ENCODE data around the gene FPGS.
"Not testable (repeated sequence)": the region's sequence is repeated elsewhere in the genome, so short reads cannot be mapped to it uniquely, and the experiment has no call there.

The FPGS gene, protein sequence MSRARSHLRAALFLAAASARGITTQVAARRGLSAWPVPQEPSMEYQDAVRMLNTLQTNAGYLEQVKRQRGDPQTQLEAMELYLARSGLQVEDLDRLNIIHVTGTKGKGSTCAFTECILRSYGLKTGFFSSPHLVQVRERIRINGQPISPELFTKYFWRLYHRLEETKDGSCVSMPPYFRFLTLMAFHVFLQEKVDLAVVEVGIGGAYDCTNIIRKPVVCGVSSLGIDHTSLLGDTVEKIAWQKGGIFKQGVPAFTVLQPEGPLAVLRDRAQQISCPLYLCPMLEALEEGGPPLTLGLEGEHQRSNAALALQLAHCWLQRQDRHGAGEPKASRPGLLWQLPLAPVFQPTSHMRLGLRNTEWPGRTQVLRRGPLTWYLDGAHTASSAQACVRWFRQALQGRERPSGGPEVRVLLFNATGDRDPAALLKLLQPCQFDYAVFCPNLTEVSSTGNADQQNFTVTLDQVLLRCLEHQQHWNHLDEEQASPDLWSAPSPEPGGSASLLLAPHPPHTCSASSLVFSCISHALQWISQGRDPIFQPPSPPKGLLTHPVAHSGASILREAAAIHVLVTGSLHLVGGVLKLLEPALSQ

DNA sequence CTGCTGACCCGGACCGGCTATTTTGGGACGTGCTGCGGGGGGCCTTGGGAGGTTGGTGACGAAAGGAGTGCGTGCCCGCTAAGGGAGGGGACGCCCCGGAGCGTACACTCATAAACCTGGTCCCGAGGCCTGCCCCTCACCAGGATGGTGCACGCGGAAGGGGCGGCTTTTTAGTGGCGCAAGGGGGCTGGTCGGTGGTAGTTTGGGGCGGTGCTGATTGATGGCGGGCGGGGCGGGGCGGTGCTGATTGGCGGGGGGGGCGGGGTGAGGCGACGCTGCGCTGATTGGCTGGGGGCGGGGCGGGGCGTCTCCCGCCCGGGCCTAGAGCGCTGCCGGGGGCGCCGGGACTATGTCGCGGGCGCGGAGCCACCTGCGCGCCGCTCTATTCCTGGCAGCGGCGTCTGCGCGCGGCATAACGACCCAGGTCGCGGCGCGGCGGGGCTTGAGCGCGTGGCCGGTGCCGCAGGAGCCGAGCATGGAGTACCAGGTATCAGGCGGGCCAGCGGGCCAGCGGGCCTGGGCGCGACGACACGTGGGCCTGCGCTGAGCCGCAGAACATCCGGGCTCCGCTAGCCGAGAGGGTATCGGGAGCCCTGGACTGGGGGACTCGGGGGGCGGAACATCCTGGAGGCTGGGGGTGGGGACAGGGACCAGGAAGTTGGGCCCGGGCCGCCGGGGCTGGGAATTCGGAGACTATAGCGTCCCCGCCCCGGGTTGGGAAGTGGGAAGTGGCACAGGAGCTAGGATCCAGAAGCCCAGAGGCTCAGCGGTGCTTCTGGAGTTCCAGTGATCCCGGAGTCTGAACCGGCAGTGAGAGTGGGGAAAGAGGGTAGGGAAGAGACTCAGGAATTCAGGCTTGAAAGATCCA lies at the start of gene FPGS:
Gene FPGS (plus strand): TSS at position 307 of the 868 bp plus-strand sequence. CDS start 43 bp downstream, at position 350.
- peak; percentile 96 for DNase-seq

DNA sequence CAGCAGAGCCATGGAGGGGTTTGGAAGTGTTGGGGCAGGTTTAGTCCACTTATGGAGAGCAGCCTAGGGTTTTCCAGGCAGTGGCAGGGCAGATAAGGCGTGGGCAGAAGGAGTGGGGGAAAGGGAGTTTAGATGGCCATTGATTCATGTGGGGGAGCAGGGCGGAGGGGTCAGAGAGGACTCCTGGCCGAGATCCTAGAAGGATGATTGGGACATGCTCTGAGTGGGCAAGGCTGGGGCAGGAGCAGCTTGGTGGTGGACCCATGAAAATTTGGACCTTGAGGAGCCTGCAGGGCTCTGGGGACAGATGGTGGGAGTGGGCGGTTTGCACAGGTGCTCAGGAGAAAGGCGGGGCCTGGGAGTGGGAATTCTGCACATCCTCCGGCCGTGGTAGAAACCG lies 49.5 kb upstream of the FPGS start:
- DNase-seq = no peak

DNA sequence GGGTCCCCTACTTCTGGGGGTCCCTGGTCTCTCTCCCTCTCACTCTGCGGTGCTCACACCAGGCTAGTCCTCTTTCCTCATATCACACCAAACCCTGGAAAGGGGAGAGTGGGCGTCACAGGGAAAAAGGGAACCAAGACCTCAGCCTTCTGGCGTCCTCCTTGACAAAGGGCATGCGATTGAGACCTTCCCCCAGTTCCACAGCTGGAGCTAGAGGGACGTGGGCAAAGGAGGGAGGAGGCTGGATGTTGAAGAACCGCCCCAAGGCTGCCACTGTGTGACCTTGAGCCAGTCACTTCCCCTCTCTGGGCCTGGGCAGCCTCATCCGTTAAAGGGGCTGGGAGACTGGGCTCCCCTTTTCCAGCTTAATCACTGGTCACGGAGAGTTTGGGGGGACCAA lies 49.1 kb upstream of the FPGS start:
- no peak for DNase-seq

DNA sequence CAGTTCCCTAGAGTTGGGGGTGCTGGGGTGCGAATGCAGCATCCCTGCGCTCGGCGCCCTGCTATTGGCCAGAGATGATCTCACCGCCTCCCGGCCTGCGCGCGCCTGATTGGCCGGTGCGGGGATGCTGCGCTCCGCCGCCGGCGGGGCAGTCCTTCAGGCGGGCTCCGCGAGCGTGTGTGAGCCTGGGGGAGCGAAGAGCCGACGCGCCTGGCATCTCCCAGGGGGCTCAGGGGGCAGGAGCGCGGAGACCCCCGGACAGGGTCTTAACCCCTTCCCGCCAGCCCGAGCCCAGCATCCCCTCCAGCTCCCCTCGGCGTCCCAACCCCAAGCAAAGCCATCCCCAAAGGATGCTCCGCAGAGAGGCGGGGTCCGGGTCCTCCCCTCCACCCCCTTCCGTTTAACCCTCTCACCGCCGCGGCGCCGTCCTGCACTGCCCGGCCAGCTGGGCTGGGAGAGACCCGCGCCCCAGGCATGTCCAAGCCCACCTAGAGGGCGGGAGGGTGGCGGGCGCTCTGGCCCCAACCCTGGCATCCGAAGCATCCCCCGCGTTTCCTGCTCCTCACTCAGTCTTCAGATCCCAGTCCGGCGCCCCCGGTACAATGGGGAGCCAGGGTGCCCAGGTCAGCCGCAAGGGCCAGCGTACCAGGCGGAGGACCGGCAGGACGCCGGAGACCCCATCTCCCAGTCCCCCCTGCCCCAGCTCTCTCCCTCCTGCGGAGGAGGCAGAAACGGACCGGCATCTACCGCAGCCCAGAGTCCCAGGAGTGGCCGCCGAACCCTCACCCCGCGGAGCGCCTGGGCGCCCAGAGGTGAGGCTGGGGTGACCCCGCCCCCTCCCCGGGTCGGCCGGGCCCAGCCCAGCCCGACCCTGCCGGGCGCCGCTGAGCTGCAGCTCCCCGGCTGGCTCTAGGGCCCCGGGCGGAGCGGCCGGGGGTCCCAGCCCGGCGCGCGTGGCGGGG lies 48.3 kb upstream of the FPGS start:
- peak; percentile 74 for DNase-seq

DNA sequence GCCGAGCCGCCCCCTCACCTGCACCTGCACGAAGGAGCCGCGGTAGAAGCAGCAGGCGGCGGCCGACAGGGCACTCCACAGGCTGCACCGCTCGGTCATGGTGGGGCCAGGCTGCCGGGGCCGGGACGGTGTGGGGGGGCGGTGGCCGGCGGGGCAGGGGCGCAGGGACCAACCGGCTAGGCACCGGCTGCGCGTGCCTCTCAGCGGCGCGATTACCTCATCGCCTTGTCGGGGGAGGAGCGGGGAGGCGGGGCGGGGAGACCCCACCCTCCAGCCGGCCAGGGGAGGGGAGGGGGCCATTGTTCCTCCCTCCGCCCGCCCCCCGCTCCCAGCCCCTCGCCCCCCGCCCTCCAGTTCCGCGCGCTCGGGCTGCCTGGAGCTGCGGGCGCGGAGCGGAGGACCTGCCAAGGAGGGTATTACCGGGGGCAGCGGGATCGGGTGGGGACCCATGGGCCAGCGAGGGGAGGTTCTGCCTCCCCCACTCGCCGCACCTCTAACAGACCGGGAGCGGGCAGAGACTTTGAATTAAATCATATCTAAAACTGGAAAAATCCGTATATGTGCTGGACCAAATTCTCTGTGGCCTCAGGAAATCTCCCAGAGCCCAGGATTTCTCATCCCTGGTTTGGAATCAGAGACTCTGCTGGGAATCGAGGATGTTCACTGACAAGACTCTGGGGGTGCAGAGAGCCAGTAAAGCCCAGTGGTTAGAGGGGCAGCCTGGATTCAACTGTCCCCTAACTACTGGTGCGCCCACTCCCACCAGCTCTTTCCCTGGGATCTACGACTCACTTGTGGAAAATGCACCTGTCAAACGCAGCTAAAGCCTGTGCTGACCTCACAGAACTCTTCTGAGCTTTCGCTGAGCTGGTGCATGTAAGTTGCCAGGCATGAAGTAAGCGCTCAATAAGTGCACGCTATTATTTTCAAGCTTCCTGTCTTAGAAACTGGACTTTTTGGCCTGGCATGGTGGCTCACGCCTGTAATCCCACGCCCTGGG lies 47.3 kb upstream of the FPGS start:
- DNase-seq = peak; percentile 47

DNA sequence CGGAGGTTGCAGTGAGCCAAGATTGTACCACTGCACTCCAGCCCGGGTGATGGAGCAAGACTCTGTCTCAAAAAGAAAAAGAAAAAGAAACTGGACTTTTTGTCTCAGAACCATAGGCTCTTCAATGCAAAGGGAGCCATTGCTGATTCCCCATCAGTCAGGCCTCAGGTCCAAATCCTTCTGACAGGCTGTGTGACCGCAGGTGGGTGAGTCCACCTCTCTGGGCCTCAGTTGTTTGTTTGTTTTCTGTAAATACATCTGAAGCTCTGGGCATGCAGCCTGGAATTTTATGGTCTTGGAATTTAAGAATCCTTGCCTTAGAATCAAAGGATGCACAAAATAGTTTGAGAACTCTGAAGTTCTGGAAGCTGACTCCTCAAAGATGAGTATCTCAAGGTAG lies 46.4 kb upstream of the FPGS start:
- no peak for DNase-seq

DNA sequence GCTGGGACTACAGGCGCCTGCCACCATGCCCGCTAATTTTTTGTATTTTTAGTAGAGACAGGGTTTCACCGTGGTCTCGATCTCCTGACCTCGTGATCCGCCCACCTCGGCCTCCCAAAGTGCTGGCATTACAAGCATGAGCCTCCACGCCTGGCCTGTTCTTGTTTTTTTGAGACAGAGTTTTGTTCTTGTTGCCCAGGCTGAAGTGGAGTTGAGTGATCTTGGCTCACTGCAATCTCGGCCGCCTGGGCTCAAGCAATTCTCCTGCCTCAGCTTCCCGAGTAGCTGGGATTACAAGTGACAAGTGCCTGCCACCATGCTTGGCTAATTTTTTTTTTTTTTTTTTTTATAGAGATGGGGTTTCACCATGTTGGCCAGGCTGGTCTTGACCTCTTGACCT lies 45.9 kb upstream of the FPGS start:
- DNase-seq = not testable (repeated sequence)

DNA sequence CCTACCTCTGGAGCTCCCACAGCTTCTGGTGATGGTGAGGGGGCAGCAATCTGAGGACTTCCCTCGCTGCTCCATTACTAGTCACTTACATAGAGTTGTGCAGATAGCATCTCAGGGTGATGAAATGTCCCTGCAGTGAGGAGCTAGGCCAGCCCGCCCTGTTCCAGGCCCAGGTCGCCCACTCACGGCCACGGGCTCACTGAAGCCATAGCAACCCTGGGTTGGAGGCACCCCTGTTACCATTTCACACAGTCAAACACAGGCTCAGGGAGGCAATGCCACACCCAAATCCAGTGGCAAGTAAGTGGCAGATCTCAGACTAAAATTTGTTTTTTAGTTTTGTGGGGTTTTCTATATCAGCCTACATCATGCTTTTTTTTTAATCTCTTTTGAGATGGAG lies 43.8 kb upstream of the FPGS start:
- DNase-seq = no peak

DNA sequence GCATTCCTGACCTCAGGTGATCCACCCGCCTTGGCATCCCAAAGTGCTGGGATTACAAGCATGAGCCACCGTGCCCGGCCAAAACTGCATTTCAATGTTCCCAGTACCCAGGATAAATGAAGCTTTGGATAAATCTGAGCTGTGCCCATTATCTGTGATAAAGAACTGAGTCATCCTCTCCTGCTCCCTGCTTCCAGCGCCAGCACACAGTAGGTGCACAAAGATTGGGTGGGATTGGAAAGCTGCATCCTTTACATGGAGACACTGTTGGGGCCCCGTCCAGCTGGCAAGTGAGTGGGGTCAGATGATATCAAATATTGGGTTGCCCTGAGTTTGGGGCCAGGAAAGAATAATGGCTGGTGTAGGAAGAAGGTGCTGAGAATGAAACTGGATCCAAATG lies 41.6 kb upstream of the FPGS start:
- no peak for DNase-seq

DNA sequence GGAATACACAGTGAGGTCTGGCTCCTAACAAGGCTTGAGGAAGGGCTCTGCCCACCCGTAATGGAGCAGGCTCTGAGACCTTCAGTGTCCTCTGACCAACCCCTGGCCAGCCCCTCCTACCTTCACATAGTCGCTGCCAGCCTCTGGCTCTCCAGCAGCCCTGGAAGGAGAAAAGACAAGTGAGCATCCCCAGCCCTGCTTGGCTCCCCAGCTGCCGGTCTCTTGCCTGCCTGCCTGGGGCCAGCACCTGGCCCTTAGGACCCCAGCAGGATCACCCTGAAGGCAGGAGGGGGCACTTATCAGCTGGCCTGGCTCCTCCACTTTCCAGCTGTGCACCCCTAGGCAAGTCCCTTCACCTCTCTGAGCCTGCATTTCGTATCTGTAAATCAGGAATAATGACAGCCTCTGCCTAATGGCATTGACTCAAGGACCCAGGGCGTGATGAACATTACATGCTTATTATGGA lies 41.2 kb upstream of the FPGS start:
- DNase-seq = no peak

DNA sequence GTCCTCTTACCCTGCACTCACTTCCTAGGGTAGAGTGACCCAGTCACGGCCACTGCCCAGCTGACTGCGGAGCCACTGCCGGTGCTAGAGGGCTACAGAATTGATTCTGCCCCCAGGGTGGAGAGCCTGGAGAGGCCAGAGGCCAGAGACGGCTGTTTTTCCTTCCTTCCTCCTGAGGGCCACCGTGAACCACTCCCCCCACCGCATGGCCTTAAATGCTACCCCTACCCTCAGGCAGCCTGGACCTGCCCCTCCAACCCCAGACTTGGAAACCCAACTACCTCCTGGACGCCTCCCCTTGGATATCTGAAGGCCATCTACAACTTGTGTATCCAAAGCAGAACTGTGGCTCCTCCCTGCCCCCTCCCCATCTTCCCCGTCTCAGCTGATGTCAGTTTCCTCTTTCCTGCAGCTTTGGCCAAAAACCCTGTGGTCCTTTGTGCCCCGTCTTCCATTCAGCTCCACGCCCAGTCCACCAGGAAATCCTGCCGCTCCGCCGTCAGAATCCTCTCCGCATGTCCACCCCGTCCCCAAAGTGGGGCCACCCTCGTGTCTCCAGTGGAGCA lies 40.5 kb upstream of the FPGS start:
- DNase-seq = no peak

DNA sequence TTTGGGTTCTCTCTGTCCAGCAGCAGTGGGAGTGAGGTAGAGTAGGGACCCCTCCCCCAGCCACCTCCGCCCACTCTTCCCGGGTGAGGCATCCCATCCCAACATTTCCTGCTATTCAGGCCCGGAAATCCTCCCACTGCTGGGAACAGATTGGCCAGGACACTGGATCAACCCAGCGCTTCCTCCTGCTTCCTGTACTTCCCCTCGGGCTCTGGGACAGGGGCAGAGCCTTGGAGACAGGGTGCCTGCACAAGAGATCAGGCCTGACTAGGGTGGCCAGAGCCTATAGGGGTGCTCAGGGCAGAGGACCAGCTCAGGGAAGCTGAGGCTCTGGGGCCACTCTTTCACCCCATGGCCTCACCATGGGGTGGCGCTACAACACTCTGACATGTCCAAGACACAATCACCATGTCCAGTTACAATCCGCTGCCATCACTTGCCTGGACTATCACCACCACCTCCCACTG lies 38.7 kb upstream of the FPGS start:
- peak; percentile 57 for DNase-seq

DNA sequence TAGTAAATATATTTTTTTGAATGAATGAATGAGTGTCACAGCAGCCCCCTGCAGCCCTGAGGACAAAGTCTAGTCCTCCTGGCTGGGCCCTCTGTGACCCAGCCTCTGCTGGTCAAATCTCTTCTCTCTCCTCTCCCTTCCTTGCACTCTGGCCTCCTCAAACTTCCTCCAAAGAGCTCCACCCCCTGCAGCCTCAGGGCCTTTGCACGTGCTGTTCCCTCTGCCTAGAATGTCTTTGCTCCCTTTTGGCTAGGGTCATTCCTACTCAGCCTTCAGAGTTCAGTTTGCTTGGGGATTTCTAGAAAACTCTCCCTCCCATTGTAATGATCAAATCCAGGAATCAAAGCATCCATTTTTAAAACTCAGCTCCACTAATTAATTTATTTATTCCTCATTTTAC lies 37.3 kb upstream of the FPGS start:
- no peak for DNase-seq

DNA sequence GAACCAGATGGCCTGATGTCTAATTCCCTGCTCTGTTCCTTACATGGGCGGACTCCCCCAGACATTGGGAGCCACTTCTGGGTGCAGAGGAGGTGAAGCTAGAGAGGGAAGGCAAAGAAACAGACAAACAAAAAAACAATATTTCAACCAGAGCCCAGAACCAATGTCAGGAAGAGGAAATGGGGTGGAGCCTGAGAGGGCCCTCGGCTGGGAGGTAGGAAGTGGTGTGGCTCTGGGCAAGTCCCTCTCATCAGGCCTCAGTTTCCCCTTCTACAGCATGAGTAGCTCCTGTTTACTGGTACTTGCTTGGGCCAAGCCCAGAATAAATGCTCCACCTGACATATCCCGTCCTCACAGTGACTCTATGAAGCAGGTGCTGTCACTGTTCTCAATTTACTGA lies 35.3 kb upstream of the FPGS start:
- DNase-seq = no peak

DNA sequence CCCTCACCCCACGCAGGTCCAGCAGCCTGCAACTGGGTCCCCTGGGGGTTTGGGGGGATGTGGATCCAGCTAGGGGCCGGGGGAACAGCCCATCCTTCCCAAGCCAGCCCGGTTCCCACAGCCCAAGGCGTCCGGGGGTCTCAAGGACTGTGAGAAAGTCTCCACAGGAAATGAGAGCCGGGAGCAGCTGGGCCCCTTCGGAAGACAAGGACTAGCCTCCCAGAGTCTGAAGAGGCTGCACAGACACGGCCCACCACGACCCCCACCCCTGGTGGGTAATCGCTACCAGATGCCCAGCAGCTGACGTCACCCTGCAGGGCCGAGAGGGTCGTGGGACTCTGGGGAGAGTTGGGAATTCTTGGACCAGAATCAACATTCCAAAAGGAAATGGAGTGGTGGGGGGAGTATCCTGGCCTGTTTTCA lies 34.8 kb upstream of the FPGS start:
- no peak for DNase-seq

DNA sequence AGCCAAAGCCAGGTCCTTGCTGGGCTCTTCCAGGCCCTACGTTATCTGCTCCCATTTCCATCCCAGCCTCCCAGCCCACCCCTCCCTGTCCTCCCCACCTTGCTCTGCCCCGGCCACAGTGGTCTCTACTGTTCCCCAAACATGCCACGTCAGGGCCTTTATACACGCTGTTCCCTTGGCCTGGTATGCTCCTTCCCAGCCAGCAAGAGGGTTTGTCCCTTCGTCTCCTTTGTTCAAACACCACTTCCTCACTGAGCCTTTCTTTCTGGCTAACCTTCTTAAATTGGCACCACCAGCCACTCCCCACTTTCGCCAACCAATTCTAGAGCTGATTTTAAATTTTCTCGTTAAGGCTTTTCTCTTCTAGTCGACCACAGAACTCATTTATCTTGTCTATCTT lies 34.0 kb upstream of the FPGS start:
- no peak for DNase-seq

DNA sequence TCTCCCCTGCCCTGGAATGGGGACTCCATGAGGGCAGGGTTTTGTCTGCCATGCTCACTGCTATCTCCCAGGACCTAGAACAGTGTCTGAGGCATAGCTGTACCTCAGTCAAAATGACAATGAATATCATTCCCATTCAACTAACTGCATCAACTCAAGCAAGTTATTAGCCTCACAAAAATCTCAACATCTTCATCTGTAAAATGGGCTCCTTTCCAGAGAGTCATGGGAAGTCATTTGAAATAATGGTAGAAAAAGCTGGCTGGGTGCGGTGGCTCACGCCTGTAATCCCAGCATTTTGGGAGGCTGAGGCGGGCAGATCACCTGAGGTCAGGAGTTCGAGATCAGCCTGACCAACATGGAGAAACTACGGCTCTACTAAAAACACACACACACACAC lies 33.6 kb upstream of the FPGS start:
- no peak for DNase-seq

DNA sequence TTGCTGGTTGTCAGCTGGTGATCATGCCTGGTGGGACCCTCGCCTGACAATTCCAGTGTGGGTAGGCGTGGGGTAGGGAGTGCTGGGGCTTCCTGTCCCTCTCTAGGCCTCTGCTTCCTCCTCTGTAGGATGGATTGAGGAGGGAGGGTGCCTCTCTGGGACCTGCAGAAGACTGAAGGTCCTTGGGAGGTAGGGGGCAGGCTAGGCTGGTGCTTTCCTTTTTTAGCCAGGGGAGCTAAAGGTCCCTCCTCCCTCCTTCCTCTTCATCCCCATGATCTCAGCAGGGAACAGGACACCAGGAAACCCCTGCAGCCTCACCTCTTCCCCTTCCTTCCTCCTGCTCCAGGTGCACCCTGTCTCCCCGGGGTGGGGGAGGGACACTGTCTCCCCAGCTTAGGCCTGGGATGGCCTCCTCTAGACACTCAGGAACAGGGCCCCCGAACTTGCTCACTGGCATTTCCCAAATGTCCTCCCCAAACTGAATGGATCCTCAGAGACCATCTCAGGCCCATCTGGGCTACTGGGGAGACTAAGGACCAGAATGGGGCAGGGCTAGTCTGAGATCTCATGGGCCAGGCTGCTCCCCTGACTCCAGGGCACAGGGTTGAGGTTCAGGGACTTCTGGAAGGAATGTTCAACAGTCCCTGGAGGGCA lies 32.6 kb upstream of the FPGS start:
- peak; percentile 24 for DNase-seq

DNA sequence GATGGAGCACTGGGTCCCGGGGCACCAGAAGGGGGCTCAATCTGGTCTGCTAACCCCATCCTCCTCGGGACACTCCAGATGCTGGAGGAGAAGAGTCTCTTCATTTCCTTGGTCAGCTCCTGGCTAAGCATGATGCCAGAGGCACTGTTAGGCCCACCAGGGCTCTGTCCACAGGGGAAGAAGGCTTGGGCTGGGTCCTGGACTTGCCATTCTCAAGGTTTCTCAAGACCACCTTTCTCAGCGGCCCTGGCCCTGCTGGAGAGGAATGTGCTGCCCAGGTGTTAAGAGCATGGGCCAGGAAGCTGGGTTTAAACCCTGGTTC lies 32.1 kb upstream of the FPGS start:
- DNase-seq = no peak

DNA sequence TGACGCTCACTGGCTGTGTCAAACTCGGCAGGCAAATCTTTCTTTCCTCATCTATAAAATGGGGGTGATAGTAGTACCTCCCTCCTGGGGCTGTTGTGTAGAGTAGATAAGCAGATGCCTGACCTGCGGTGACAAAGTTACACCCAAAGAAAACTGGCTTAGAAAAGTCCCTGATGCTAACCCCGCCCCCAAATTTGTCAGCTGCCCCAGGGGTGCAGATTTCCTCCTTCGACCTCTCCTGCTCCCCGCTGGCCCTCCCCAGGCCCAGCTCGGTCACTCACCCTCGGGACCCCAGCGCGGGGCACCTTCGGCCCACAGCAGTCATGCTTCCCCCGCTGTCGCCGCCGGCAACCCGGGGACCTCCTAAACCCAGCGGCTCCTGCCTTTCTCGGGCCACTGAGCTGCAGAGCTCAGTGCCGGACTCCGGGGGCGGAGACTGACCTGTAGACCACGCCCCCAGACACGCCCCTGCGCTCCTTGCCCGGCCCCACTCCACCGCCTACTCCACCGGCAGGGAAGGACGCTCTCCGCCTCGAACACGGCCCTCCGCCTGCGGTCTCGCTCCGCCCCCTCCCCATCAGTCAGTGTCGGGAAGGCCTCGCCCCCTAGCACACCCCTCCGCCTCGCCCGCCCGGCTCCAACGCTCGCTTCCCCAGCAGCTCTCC lies 31.6 kb upstream of the FPGS start:
- DNase-seq = peak; percentile 99
